Uterine smooth muscle cell (primary cell): ENCODE data around the gene MOCS2. TPM values are rescaled to one million over a fixed set of nuclear protein-coding genes. Genes with fewer than 3 reads are reported as not detected.

Experiments
- total RNA-seq: library from RNA; depleted of rRNA; stranded (reverse); fragments of >200 nt; gene quantifications from 2 replicates; pipeline ENCODE4 v1.2.3, GENCODE V29; 2014

The MOCS2 gene
- total RNA-seq: 33.9 and 45.0 TPM in 2 replicates

GRCh38 chr5:53109443-53110127, at the start of gene MOCS2:
Gene MOCS2 (minus strand): TSS chr5:53109757. CDS start chr5:53107174, 2,583 bp downstream.

Other genes with a start within 250 kb of the MOCS2 start
- 40.7 and 122 TPM in 2 replicates for gene ITGA2, start 120.4 kb downstream of the MOCS2 start, total RNA-seq